HepG2 (cell line): ENCODE data around the gene RAB17. TPM values are rescaled to one million over a fixed set of nuclear protein-coding genes. Genes with fewer than 3 reads are reported as not detected.

Experiments used
- ATAC-seq: fragments of 200-7000 bp; cut with Tn5 transposase; 3 replicates; pipeline ENCODE4 v1.9.1; 2020; ENCODE audit warnings: mild to moderate bottlenecking, moderate library complexity
- BruUV-seq: library from RNA; stranded (reverse); fragments of 400-500 nt; replicated peaks from 2 replicates; lab custom pipeline; 2021; lab: Mats Ljungman, UMichigan
- CTCF ChIA-PET: fragments of 300-600 bp; formaldehyde crosslinking; extraction: SDS; loops from one replicate; lab custom pipeline; 2021; ENCODE audit warnings: low total read pairs, inconsistent platforms, low intra/inter-chr PET ratio; lab: Yijun Ruan, JAX
- POLR2A ChIA-PET: fragments of 350-600 bp; sonication (Branson Sonifier 250); formaldehyde crosslinking; loops from one replicate; lab custom pipeline; 2020; ENCODE audit warnings: antibody characterized with exemption, inconsistent platforms; lab: Yijun Ruan, JAX
- DNase-seq: peaks from one replicate; pipeline ENCODE4 v3.0.0-alpha.2; 2015; ENCODE audit warnings: low spot score
- FAIRE-seq: peaks from 3 replicates; lab custom pipeline; 2011; peaks lifted over from hg19 to GRCh38; lab: Jason Lieb, UNC
- H2AFZ ChIP-seq: one replicate; pipeline ENCODE4 v1.6.1; 2011; ENCODE audit warnings: low read length, inconsistent platforms
- H3K27ac ChIP-seq: fragments of 300-600 bp; 3 replicates; pipeline ENCODE4 v1.8.0; 2011; ENCODE audit warnings: mixed run types, mild to moderate bottlenecking, mixed read lengths, low read length, inconsistent platforms; ENCODE audit not compliant: insufficient read depth; ENCODE audit errors: extremely low read length
- H3K27me3 ChIP-seq, 2 experiments: fragments of 200-600 bp in 1 of 2; 2 replicates in 1 of 2; 3 replicates in 1 of 2; pipeline versions ENCODE4 v1.6.0 to v1.8.0; 2011; ENCODE audit warnings: low read length in 2 of 2, mild to moderate bottlenecking in 2 of 2, moderate library complexity in 2 of 2, inconsistent platforms in 1 of 2; ENCODE audit not compliant: insufficient read depth in 2 of 2, control insufficient read depth in 1 of 2
- H3K36me3 ChIP-seq, 2 experiments: fragments of 200-600 bp in 1 of 2; replicated peaks in 1 of 2; 2 replicates in 1 of 2; 3 replicates in 1 of 2; pipeline versions ENCODE4 v1.5.1 to v1.8.0; 2011; ENCODE audit warnings: low read length in 2 of 2, inconsistent platforms in 1 of 2; ENCODE audit not compliant: insufficient read depth in 2 of 2, control insufficient read depth in 1 of 2
- H3K4me1 ChIP-seq: 2 replicates; pipeline ENCODE4 v1.5.1; 2012; ENCODE audit warnings: low read length, inconsistent platforms; ENCODE audit not compliant: insufficient read depth
- H3K4me2 ChIP-seq: 2 replicates; pipeline ENCODE4 v1.6.0; 2011; ENCODE audit warnings: low read depth, low read length, inconsistent platforms
- H3K4me3 ChIP-seq, 3 experiments: fragments of 200-600 bp in 1 of 3; sonication (generic), shearing (Covaris generic) in 1 of 3; replicated peaks in 1 of 3; 2 replicates each; pipeline ENCODE4 v1.5.1; 2011 to 2016; ENCODE audit warnings: low read length in 3 of 3, inconsistent platforms in 2 of 3, low read depth in 2 of 3, mild to moderate bottlenecking in 2 of 3, control low read depth in 1 of 3, mixed read lengths in 1 of 3; ENCODE audit not compliant: insufficient read depth in 1 of 3
- H3K79me2 ChIP-seq: one replicate; pipeline ENCODE4 v1.6.1; 2011; ENCODE audit warnings: low read length, inconsistent platforms; ENCODE audit not compliant: insufficient read depth
- H3K9ac ChIP-seq: 2 replicates; pipeline ENCODE4 v1.6.0; 2011; ENCODE audit warnings: mild to moderate bottlenecking, low read depth, low read length, inconsistent platforms; ENCODE audit not compliant: insufficient read depth
- H3K9me3 ChIP-seq: 2 replicates; pipeline ENCODE4 v1.5.1; 2012; ENCODE audit warnings: mild to moderate bottlenecking, low read length
- H4K20me1 ChIP-seq: 2 replicates; pipeline ENCODE4 v1.6.0; 2011; ENCODE audit warnings: inconsistent platforms, mild to moderate bottlenecking, low read length, moderate library complexity; ENCODE audit not compliant: insufficient read depth
- ZNF280D ChIP-seq: sonication (generic); formaldehyde crosslinking; IDR thresholded peaks from 2 replicates; pipeline ENCODE4 v1.5.1; 2020; ENCODE audit warnings: mild to moderate bottlenecking, missing genetic modification reagents
- WGBS: methylation state at CpG from one replicate; pipeline ENCODE4 v1.1.6; 2017; ENCODE audit warnings: low lambda C conversion rate; 5-methylcytosine and 5-hydroxymethylcytosine counted together
- in situ Hi-C: cut with HindIII; loops from 2 replicates; pipeline ENCODE4 v1.10.0; 2017; ENCODE audit warnings: low pct_unique_long_range_greater_than_20kb; ENCODE audit not compliant: extremely low pct_ligation_motif_present
- intact Hi-C: fragments of 100-400 bp; cut with micrococcal nuclease; formaldehyde crosslinking; loops from one replicate; pipeline ENCODE4 v1.10.0; 2022; ENCODE audit not compliant: unreplicated experiment
- polyA plus RNA-seq, 8 experiments: library from polyadenylated mRNA; depleted of rRNA in 3 of 8; stranded (reverse) in 7 of 8; unstranded in 1 of 8; fragments of >200 nt; fragmentation: Illumina TruSeq in 4 of 8; extraction: Trizol in 4 of 8; gene quantifications; 2 replicates each; pipeline versions ENCODE4 v1.2.1 to v1.2.3, GENCODE V29; 2011 to 2016; ENCODE audit warnings: low read depth in 4 of 8, missing spikeins in 1 of 8, mixed read lengths in 1 of 8; ENCODE audit not compliant: insufficient read depth in 1 of 8
- total RNA-seq, 5 experiments: library from RNA; depleted of rRNA; stranded (reverse); fragments of >200 nt; fragmentation: Illumina TruSeq; extraction: Trizol; gene quantifications; 2 replicates each; pipeline ENCODE4 v1.2.3, GENCODE V29; 2016; ENCODE audit warnings: low read depth in 1 of 5
- TF ChIP-seq, protein P1 (sequence below): sonication (generic); formaldehyde crosslinking; IDR thresholded peaks from 2 replicates; pipeline ENCODE4 v1.9.0; 2021; ENCODE audit warnings: mild to moderate bottlenecking, missing genetic modification reagents

Gene RAB17
- total and polyA plus RNA-seq, 2 of the 13 experiments (the other 11 are each of a cell fraction or from before 2014, with no cell fraction given) = 68.0 to 124 TPM

- no peak overlapping the region for H3K4me3 ChIP-seq
- no peak for ATAC-seq
- no peak for TF ChIP-seq ZNF280D (CRISPR knock-in tag)
- TF ChIP-seq, protein P1, sequence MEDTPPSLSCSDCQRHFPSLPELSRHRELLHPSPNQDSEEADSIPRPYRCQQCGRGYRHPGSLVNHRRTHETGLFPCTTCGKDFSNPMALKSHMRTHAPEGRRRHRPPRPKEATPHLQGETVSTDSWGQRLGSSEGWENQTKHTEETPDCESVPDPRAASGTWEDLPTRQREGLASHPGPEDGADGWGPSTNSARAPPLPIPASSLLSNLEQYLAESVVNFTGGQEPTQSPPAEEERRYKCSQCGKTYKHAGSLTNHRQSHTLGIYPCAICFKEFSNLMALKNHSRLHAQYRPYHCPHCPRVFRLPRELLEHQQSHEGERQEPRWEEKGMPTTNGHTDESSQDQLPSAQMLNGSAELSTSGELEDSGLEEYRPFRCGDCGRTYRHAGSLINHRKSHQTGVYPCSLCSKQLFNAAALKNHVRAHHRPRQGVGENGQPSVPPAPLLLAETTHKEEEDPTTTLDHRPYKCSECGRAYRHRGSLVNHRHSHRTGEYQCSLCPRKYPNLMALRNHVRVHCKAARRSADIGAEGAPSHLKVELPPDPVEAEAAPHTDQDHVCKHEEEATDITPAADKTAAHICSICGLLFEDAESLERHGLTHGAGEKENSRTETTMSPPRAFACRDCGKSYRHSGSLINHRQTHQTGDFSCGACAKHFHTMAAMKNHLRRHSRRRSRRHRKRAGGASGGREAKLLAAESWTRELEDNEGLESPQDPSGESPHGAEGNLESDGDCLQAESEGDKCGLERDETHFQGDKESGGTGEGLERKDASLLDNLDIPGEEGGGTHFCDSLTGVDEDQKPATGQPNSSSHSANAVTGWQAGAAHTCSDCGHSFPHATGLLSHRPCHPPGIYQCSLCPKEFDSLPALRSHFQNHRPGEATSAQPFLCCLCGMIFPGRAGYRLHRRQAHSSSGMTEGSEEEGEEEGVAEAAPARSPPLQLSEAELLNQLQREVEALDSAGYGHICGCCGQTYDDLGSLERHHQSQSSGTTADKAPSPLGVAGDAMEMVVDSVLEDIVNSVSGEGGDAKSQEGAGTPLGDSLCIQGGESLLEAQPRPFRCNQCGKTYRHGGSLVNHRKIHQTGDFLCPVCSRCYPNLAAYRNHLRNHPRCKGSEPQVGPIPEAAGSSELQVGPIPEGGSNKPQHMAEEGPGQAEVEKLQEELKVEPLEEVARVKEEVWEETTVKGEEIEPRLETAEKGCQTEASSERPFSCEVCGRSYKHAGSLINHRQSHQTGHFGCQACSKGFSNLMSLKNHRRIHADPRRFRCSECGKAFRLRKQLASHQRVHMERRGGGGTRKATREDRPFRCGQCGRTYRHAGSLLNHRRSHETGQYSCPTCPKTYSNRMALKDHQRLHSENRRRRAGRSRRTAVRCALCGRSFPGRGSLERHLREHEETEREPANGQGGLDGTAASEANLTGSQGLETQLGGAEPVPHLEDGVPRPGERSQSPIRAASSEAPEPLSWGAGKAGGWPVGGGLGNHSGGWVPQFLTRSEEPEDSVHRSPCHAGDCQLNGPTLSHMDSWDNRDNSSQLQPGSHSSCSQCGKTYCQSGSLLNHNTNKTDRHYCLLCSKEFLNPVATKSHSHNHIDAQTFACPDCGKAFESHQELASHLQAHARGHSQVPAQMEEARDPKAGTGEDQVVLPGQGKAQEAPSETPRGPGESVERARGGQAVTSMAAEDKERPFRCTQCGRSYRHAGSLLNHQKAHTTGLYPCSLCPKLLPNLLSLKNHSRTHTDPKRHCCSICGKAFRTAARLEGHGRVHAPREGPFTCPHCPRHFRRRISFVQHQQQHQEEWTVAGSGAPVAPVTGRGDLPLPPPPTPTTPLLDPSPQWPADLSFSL (CRISPR knock-in tag) = no peak
- intact Hi-C loops = no loop called here
- H3K9me3 ChIP-seq = no peaks in the 10 kb centered on the region
- WGBS = 20% methylated on average over 8 of the region's 8 CpGs
- peaks cover 15 to 89% of the 10 kb centered on the region in 2 experiments; a peak in 4 of 5 replicates for H3K27me3 ChIP-seq
- H3K36me3 ChIP-seq = no peaks in the 10 kb centered on the region
- CTCF ChIA-PET = no interaction called here
- no peak overlapping the region for H3K27ac ChIP-seq
- BruUV-seq = no TSS peak
- no peak overlapping the region for H2AFZ ChIP-seq
- POLR2A ChIA-PET = no interaction called here
- no peaks in the 10 kb centered on the region for H3K79me2 ChIP-seq
- in situ Hi-C loops = no loop called here
- no peak overlapping the region for H3K9ac ChIP-seq
- no peak overlapping the region for H3K4me2 ChIP-seq
- FAIRE-seq = no peak
- H3K4me1 ChIP-seq = peaks cover 1% of the 10 kb centered on the region
- no peaks in the 10 kb centered on the region for H4K20me1 ChIP-seq
- DNase-seq = no peak
These were observed 55.0 kb downstream of the RAB17 start for GRCh38 chr2:237535385-237536082.
